Measurements from ENCODE around the gene TM7SF2. TPM values are rescaled to one million over a fixed set of nuclear protein-coding genes. Genes with fewer than 3 reads are reported as not detected.

TM7SF2 gene
- total and polyA plus RNA-seq, 11 donors = 17.6 to 752 (median 74.6) TPM

DNA sequence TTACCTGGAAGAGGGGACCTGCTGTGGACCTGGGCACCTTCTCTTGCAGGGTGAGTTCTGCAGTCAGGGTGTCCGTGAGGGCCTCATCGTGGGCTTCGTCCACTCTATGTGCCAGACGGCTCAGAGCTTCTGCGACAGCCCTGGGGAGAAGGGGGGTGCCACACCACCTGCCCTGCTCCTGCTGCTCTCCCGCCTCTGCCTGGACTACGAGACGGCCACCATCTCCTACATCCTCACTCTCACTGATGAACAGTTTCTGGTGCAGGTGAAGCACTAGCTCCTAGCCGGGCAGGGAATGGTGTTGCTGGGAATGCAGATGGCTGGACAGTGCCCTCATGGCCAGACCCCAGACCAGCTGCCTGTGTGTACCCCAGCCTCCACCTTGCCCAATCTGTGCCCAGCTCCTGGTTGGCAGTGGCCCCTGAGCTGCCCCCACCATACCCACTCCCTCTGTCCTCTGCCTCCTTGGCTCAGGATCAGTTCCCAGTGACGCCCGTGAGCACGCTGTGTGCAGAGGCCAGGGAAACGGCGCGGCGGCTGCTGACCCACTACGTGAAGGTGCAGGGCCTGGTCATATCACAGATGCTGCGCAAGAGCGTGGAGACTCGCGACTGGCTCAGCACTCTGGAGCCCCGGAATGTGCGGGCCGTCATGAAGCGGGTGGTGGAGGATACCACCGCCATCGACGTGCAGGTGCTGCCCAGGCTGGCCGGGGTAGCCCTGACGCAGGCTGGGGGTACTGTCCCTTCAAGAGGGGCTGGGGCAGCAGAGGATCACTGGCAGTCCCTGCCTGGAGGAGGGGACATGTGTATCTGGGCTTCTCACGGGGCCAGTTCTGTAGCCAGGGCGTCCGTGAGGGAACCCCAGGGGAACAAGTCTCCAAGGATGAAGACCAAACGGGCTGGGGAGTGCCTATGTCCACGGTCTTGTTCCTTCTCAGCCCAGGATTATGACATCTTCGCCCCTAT lies 2.2 kb upstream of the TM7SF2 start:
- Histone ChIP-seq H3K36me3 (peaks cover 0 to 38% (median 28%) of the 10 kb centered on the region in 9 donors), H3K4me1 (peaks cover 0 to 55% (median 36%) of the 10 kb centered on the region in 12 donors), H3K27ac (no peak overlapping the region), H3K9me3 (no peaks in the 10 kb centered on the region), H3K4me3 (no peak overlapping the region), H3K27me3 (peaks cover 0 to 5% (median 0%) of the 10 kb centered on the region in 9 donors)
- 83 to 89% (median 86%) methylated on average over 22 to 36 of the region's 36 CpGs for whole genome bisulfite sequencing, 4 donors
- intact Hi-C loops (cut with DNase I) = loop anchor here in 9 of 10 donors (2.0 to 10.0 kb wide), 12 partner anchors 69 to 418 kb away; partner anchors contain the start of genes CAPN1 (in 5 of the 9), ARL2 (in 2 of the 9), CDC42BPG (in 2 of the 9) and ATG2A (in 1 of the 9)
- TF ChIP-seq POLR2A (IDR thresholded peaks at IDR 0.05) = no peak
- TF ChIP-seq, protein P1, sequence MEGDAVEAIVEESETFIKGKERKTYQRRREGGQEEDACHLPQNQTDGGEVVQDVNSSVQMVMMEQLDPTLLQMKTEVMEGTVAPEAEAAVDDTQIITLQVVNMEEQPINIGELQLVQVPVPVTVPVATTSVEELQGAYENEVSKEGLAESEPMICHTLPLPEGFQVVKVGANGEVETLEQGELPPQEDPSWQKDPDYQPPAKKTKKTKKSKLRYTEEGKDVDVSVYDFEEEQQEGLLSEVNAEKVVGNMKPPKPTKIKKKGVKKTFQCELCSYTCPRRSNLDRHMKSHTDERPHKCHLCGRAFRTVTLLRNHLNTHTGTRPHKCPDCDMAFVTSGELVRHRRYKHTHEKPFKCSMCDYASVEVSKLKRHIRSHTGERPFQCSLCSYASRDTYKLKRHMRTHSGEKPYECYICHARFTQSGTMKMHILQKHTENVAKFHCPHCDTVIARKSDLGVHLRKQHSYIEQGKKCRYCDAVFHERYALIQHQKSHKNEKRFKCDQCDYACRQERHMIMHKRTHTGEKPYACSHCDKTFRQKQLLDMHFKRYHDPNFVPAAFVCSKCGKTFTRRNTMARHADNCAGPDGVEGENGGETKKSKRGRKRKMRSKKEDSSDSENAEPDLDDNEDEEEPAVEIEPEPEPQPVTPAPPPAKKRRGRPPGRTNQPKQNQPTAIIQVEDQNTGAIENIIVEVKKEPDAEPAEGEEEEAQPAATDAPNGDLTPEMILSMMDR (IDR thresholded peaks at IDR 0.05) = no peak
- no peak for ATAC-seq
- DNase-seq = peak in 1 of 5 donors; percentile 14

DNA sequence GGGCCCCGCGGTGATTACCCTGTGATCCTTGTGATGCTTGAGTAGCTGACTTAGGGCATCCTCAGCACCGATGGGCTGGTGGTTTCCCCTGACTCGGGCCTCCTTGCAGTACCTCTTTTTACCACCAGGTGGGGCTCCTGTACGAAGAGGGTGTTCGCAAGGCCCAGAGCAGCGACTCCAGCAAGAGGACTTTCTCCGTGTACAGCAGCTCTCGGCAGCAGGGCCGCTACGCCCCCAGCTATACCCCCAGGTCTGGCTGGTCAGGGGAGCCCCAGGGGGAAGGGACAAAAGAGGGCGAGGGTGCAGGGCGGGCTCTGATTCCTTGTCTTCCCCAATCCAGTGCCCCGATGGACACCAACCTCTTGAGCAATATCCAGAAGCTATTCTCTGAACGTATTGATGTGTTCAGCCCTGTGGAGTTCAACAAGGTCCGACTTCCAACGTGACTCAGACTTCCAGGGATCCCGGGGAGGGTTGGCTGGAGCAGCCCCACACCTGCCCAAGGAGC lies 1.3 kb upstream of the TM7SF2 start:
- peaks cover 0 to 34% (median 28%) of the 10 kb centered on the region in 9 donors for H3K36me3 ChIP-seq
- TF ChIP-seq, protein P1 (IDR thresholded peaks at IDR 0.05) = peak; percentile 96 to 99 (median 98)
- TF ChIP-seq POLR2A (IDR thresholded peaks at IDR 0.05) = no peak

DNA sequence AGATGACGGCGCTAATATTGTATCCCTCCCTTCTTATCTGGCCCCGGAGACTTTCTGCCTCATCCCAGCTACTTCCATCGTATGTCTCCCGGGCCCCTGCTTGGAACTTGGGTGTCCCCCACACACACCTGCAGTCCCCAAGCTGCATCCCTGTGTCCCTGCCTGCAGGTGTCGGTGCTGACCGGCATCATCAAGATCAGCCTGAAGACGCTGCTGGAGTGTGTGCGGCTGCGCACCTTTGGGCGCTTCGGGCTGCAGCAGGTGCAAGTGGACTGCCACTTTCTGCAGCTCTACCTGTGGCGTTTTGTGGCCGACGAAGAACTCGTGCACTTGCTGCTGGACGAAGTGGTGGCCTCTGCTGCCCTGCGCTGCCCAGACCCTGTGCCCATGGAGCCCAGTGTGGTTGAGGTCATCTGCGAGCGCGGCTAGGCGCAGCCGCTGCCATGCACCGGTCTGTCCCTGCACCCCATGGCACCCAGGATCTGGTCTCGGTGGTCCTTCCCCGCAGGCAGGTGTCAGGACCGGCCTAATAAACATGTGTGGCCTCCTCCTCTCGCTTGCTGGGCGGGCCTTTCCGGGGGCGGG lies 421 bp upstream of the TM7SF2 start:
- Histone ChIP-seq H3K36me3 (peaks cover 0 to 37% (median 29%) of the 10 kb centered on the region in 9 donors), H3K4me1 (peaks cover 0 to 56% (median 37%) of the 10 kb centered on the region in 12 donors)
- DNase-seq = peak in 1 of 5 donors; percentile 33

More for the DNA sequence above, 1.3 kb upstream of the TM7SF2 start:
- DNase-seq (peak; percentile 82 to 90 (median 86)), ATAC-seq (peak; percentile 29 to 62 (median 40))
- Histone ChIP-seq H3K4me3 (peak overlapping the region in 1 of 12 donors; percentile 66), H3K9me3 (no peaks in the 10 kb centered on the region), H3K27ac (peak overlapping the region in 10 of 12 donors; percentile 31 to 86 (median 66)), H3K4me1 (peaks cover 0 to 50% (median 33%) of the 10 kb centered on the region in 12 donors), H3K27me3 (peaks cover 0 to 5% (median 0%) of the 10 kb centered on the region in 9 donors)
- WGBS, 4 donors = 12 to 16% (median 13%) methylated on average over 9 to 18 of the region's 18 CpGs
- intact Hi-C loops (cut with DNase I) = loop anchor here in 9 of 10 donors (2.0 to 10.0 kb wide), 11 partner anchors 70 to 417 kb away; partner anchors contain the start of genes CAPN1 (in 5 of the 9), ARL2 (in 2 of the 9), CDC42BPG (in 2 of the 9) and DPF2 (in 1 of the 9)

More for the DNA sequence above, 421 bp upstream of the TM7SF2 start:
- Histone ChIP-seq H3K9me3 (no peaks in the 10 kb centered on the region), H3K4me3 (peak overlapping the region in 10 of 12 donors; percentile 23 to 90 (median 61)), H3K27ac (peak overlapping the region in 7 of 12 donors; percentile 27 to 86 (median 79)), H3K27me3 (peaks cover 0 to 5% (median 0%) of the 10 kb centered on the region in 9 donors)
- 62 to 74% (median 63%) methylated on average over 24 to 31 of the region's 31 CpGs for WGBS, 4 donors
- TF ChIP-seq, protein P1 (IDR thresholded peaks at IDR 0.05) = no peak
- intact Hi-C loops (cut with DNase I) = loop anchor here in 9 of 10 donors (2.0 to 10.0 kb wide), 11 partner anchors 70 to 416 kb away; partner anchors contain the start of genes CAPN1 (in 5 of the 9), ARL2 (in 2 of the 9), CDC42BPG (in 2 of the 9) and DPF2 (in 1 of the 9)
- no peak for ATAC-seq

Data from heart left ventricle (tissue), 16 donors.